Cardiac muscle cell (in vitro differentiated cells and primary cell): ENCODE data around the gene RAP1GAP2. TPM values are rescaled to one million over a fixed set of nuclear protein-coding genes. Genes with fewer than 3 reads are reported as not detected.
"Not testable (repeated sequence)": the region's sequence is repeated elsewhere in the genome, so short reads cannot be mapped to it uniquely, and the experiment has no call there.

ENCODE experiments used
- DNase-seq, 2 donors: peaks; one replicate each; pipeline versions ENCODE4 v3.0.0 to v3.0.0-alpha.2; 2010 to 2017; ENCODE audit warnings: low read depth in 1 of 2, low spot score in 1 of 2
- H3K27ac ChIP-seq: fragments of 200-600 bp; sonication (generic); 2 replicates; pipeline ENCODE4 v1.5.1; 2016
- H3K27me3 ChIP-seq: fragments of 200-600 bp; sonication (generic); 2 replicates; pipeline ENCODE4 v1.6.0; 2016; ENCODE audit warnings: control low read depth
- H3K36me3 ChIP-seq: fragments of 200-600 bp; sonication (generic); 2 replicates; pipeline ENCODE4 v1.5.1; 2016; ENCODE audit warnings: control low read depth
- H3K4me1 ChIP-seq: fragments of 200-600 bp; sonication (generic); 2 replicates; pipeline ENCODE4 v1.8.1; 2017; ENCODE audit warnings: low read depth, mild to moderate bottlenecking, mixed run types
- H3K4me3 ChIP-seq: fragments of 200-600 bp; sonication (generic); 2 replicates; pipeline ENCODE4 v1.5.1; 2016; ENCODE audit warnings: mild to moderate bottlenecking
- H3K9me3 ChIP-seq: fragments of 200-600 bp; sonication (generic); 2 replicates; pipeline ENCODE4 v1.5.1; 2017; ENCODE audit warnings: low read depth, mild to moderate bottlenecking, control low read depth
- CTCF ChIP-seq: IDR thresholded peaks from 2 replicates; pipeline ENCODE4 v1.5.1; 2012; ENCODE audit warnings: low read depth, mild to moderate bottlenecking, low read length
- polyA plus RNA-seq: library from polyadenylated mRNA; unstranded; fragments of >200 nt; fragmentation: Nextera tagmentation; extraction: Ambion mirVana; gene quantifications from 2 replicates; pipeline ENCODE4 v1.2.1, GENCODE V29; 2016
- total RNA-seq: library from RNA; depleted of rRNA; stranded (reverse); fragments of >200 nt; gene quantifications from 2 replicates; pipeline ENCODE4 v1.2.3, GENCODE V29; 2016

The RAP1GAP2 gene
- total and polyA plus RNA-seq, 2 experiments from 2014 or later, result 1.2 to 2.9 TPM

GRCh38 chr17:2777242-2777867, 18.9 kb upstream of the RAP1GAP2 start:
- no peak for TF ChIP-seq CTCF
- Histone ChIP-seq H3K27me3 (peaks cover 28% of the 10 kb centered on the region), H3K36me3 (no peaks in the 10 kb centered on the region), H3K27ac (no peak overlapping the region), H3K9me3 (no peaks in the 10 kb centered on the region), H3K4me1 (no peaks in the 10 kb centered on the region), H3K4me3 (peak overlapping the region; percentile 51)
- no peak for DNase-seq

- Histone ChIP-seq H3K9me3 (no peaks in the 10 kb centered on the region), H3K4me3 (no peak overlapping the region), H3K4me1 (no peaks in the 10 kb centered on the region), H3K27me3 (peaks cover 28% of the 10 kb centered on the region), H3K27ac (no peak overlapping the region), H3K36me3 (no peaks in the 10 kb centered on the region)
- TF ChIP-seq CTCF, result no peak
- DNase-seq, result no peak
These were observed 17.7 kb upstream of the RAP1GAP2 start for GRCh38 chr17:2778489-2778888.

GRCh38 chr17:2779545-2779944, 16.7 kb upstream of the RAP1GAP2 start:
- peaks cover 28% of the 10 kb centered on the region for H3K27me3 ChIP-seq
- no peaks in the 10 kb centered on the region for H3K36me3 ChIP-seq
- TF ChIP-seq CTCF, result no peak
- H3K9me3 ChIP-seq, result no peaks in the 10 kb centered on the region
- DNase-seq, result no peak
- H3K27ac ChIP-seq, result no peak overlapping the region
- no peaks in the 10 kb centered on the region for H3K4me1 ChIP-seq
- no peak overlapping the region for H3K4me3 ChIP-seq

DNA sequence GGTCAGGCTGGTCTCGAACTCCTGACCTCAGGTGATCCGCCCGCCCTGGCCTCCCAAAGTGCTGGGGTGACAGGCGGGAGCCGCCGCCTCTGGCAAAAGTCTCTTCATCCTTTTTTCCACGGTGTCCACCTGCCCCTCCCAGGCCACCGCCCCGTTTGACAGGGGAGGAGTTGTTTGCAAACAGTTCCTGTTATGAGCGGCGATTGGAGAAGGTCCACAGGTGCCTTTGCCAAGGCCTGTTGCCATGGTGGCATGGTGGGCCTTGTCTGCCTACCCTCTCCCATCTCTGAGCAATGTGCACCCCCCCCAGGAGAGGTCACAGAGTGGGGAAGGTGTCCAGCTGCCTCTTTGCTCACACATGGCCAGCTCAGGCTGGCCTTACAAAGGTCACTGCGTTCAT, 16.0 kb upstream of the RAP1GAP2 start:
- Histone ChIP-seq H3K9me3 (no peaks in the 10 kb centered on the region), H3K27ac (no peak overlapping the region), H3K36me3 (no peaks in the 10 kb centered on the region), H3K4me3 (no peak overlapping the region), H3K4me1 (no peaks in the 10 kb centered on the region), H3K27me3 (peaks cover 28% of the 10 kb centered on the region)
- TF ChIP-seq CTCF, result no peak
- DNase-seq, result no peak

DNA sequence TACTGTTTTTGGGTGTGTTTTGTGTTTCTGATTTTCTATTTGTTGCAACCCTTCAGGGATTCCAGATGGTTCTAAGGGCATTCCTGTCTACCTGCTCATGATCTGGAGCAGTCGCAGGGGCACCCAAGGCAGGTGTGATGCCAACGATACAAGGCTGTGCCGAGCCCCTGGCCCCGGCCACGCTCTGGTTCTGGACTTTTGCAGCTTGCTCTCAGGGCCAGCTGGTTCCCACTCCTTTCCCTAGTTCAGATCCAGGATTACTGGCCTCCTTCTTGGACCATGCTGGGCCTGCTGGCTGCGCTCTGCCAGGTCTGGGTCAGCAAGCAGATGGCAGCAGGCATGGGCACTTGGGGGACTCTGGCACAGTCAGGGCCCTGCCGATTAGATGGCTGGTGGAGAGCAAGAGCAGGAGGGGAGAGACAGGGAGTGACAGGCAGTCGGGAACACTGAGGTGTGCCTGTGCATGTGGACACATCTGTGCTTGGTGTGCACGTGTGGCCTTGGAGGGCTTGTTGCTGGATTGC, 15.2 kb upstream of the RAP1GAP2 start:
- DNase-seq, result no peak
- Histone ChIP-seq H3K4me1 (no peaks in the 10 kb centered on the region), H3K9me3 (no peaks in the 10 kb centered on the region), H3K27ac (no peak overlapping the region), H3K4me3 (no peak overlapping the region), H3K36me3 (no peaks in the 10 kb centered on the region), H3K27me3 (peaks cover 21% of the 10 kb centered on the region)
- no peak for TF ChIP-seq CTCF

- not testable (repeated sequence) for H3K4me3 ChIP-seq
These were observed 14.6 kb upstream of the RAP1GAP2 start for GRCh38 chr17:2781598-2781997.

More at GRCh38 chr17:2781598-2781997, 14.6 kb upstream of the RAP1GAP2 start:
- H3K4me1 ChIP-seq, DNase-seq, H3K36me3 ChIP-seq, H3K9me3 ChIP-seq, H3K27ac ChIP-seq: not testable (repeated sequence)
- peaks cover 17% of the 10 kb centered on the region for H3K27me3 ChIP-seq
